AG04450 (cell line): ENCODE results near the gene ITGAD. TPM values are rescaled to one million over a fixed set of nuclear protein-coding genes. Genes with fewer than 3 reads are reported as not detected.

Experiments used
- CTCF ChIA-PET: fragments of 300-600, 350-600 bp; formaldehyde crosslinking; extraction: SDS; loops from one replicate; lab custom pipeline; 2022; ENCODE audit warnings: antibody characterized with exemption, inconsistent platforms; lab: Charles Lee
- POLR2A ChIA-PET: fragments of 350-600 bp; formaldehyde crosslinking; extraction: SDS; loops from one replicate; lab custom pipeline; 2021; ENCODE audit warnings: antibody characterized with exemption, inconsistent platforms; lab: Yijun Ruan, JAX
- DNase-seq: peaks from one replicate; pipeline ENCODE4 v3.0.0-alpha.2; 2011; ENCODE audit warnings: low read depth, low spot score
- H3K27ac ChIP-seq: one replicate; pipeline ENCODE4 v1.5.1; 2012; ENCODE audit warnings: low read depth, low read length, control low read depth
- H3K27me3 ChIP-seq: one replicate; pipeline ENCODE4 v1.6.0; 2012; ENCODE audit warnings: low read length; ENCODE audit not compliant: control insufficient read depth, insufficient read depth
- H3K4me3 ChIP-seq: 2 replicates; pipeline ENCODE4 v1.5.1; 2011; ENCODE audit warnings: mild to moderate bottlenecking, low read depth, low read length, control low read depth
- H3K9me3 ChIP-seq: 2 replicates; pipeline ENCODE4 v1.5.1; 2012; ENCODE audit warnings: low read length; ENCODE audit not compliant: control insufficient read depth, insufficient read depth
- CTCF ChIP-seq: IDR thresholded peaks from 2 replicates; pipeline ENCODE4 v1.5.1; 2011; ENCODE audit warnings: low read depth, low read length, control low read depth, inconsistent platforms
- polyA plus RNA-seq: library from polyadenylated mRNA; depleted of rRNA; stranded (reverse); fragments of >200 nt; gene quantifications from 2 replicates; pipeline ENCODE4 v1.2.3, GENCODE V29; 2011

The ITGAD gene
- polyA plus RNA-seq, 1 experiment, result not detected

DNA sequence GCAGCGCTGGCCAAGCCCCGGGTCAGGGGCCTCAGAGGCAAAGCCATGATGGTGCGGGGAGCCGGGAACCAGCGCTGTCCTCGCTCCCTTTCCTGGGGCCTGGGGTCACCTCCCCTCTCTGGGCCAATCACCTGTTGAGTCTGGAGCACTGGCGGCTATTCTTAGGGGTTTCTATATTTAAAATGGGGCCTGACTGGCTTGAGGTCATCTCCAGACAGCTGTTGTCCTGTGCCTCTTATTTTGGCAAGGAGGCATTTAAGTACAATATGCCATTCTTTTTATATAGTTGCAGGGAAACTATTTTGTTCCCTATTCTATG lies 35.1 kb downstream of the ITGAD start, which contains the start of gene COX6A2:
TSS of gene COX6A2 (minus strand) at position 82 of the 319 bp plus-strand sequence. CDS start at position 47, 35 bp downstream.
- Histone ChIP-seq H3K9me3 (peaks cover 6% of the 10 kb centered on the region), H3K27ac (no peak within 1 kb of the TSS), H3K27me3 (peaks cover 31% of the 10 kb centered on the region), H3K4me3 (peak within 1 kb of the TSS; percentile 51)
- POLR2A ChIA-PET, result no interaction called here
- no peak for TF ChIP-seq CTCF
- CTCF ChIA-PET, result interaction anchor here (0.6 to 1.5 kb wide), 3 partner anchors 14 to 286 kb away, joined by 3 to 6 read pairs (median 3); partner anchors contain the start of gene ZNF843
- DNase-seq, result no peak

DNA sequence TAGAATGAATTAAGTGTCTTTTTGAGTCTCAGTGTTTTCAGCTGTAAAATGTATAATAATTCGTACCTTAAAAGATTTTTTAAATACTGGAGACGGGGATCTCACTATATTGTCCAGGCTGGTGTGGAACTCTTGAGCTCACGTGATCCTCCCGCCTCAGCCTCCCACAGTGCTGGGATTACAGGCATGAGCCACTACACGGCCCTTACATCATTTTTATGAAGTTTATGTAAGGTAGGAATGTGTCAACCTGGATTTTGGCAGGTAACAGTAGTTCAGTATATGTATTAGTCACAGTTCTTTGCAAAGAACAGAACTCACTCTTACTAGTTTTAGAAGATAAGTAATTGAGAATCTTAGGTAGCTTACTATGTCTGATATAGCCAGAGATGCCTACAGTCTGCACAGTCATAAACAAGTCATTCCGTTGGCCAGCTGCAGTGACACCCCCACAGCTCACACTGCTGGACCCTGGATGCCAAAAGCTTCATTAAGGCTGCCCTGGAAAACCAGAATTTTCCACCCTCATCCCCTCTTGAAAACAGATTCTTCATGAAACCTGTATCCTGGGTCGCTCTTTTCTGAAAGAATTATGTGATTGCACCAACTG lies 35.6 kb downstream of the ITGAD start:
- POLR2A ChIA-PET, result no interaction called here
- CTCF ChIA-PET, result interaction anchor here (0.6 to 1.5 kb wide), 3 partner anchors 14 to 287 kb away, joined by 3 to 6 read pairs (median 3); partner anchors contain the start of gene ZNF843
- TF ChIP-seq CTCF, result no peak

DNA sequence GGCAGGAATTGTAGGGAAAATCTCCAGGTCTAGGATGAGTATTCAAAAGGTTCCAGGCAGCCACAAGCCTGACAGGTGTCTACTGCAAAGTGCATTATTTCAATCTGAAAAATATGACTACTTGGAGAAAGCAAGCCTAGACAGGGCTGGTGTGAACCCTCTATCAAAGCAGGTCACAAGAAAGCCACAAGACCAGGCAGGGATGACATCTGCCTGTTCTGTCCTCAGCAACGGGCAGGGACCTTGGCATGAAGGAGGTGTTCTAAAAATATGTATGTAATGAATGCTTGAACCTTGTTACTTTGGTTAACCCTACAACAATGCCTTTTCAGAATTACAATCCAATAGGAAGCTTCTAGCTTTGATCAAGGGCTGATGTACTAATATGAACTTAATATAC lies 36.2 kb downstream of the ITGAD start:
- ChIA-PET POLR2A (no interaction called here), CTCF (interaction anchor here (1.0 to 1.5 kb wide), 2 partner anchors 13 to 22 kb away, joined by 4 to 6 read pairs; partner anchors contain the start of gene ZNF843)
- H3K9me3 ChIP-seq, result peaks cover 6% of the 10 kb centered on the region
- no peak for TF ChIP-seq CTCF
- H3K27ac ChIP-seq, result no peak overlapping the region
- peaks cover 27% of the 10 kb centered on the region for H3K27me3 ChIP-seq
- no peak overlapping the region for H3K4me3 ChIP-seq
- no peak for DNase-seq

More for the DNA sequence above, 35.6 kb downstream of the ITGAD start:
- Histone ChIP-seq H3K9me3 (peaks cover 6% of the 10 kb centered on the region), H3K27ac (no peak overlapping the region), H3K4me3 (no peak overlapping the region), H3K27me3 (peaks cover 27% of the 10 kb centered on the region)
- no peak for DNase-seq

GRCh38 chr16:31429796-31430195 lies 36.7 kb downstream of the ITGAD start:
- Histone ChIP-seq H3K27ac (no peak overlapping the region), H3K9me3 (peaks cover 6% of the 10 kb centered on the region), H3K27me3 (peaks cover 26% of the 10 kb centered on the region), H3K4me3 (no peak overlapping the region)
- CTCF ChIA-PET, result interaction anchor here (1.0 to 1.5 kb wide), 2 partner anchors 13 to 21 kb away, joined by 4 to 6 read pairs; partner anchors contain the start of gene ZNF843
- no peak for TF ChIP-seq CTCF
- no peak for DNase-seq
- POLR2A ChIA-PET, result no interaction called here

DNA sequence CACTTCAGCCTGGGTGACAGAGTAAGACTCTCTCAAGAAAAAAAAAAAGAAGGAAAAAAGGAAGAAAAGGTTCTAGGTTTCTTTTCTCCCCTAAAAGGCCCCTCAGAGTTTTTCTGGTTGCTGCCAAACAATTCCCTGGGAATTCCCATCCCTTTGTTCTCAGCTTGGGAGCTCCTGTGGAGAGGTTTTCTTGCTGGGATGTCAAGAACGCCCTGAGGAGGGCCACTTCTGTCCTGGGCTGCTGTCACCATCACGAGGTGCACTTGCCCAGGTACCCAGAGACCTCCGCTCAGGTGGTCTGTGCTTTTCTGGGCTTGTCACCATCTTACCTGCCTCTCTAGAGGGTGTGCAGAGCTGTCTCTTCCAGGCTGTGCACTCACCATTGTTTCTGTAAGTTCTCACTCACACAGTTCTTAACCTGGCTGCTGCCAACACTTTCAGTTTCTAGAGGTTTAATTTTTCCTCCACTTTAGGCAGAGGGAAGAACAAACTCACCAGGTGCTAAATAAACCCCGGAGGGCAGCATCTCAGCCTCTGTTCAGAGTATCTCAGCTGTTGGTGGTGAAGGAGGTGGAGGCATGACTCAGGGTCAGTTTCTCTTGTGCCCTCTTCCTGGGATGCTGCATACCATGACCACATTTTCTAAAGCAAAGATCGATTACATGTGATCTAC lies 37.4 kb downstream of the ITGAD start:
- no peak for DNase-seq

More for the DNA sequence above, 37.4 kb downstream of the ITGAD start:
- Histone ChIP-seq H3K27ac (no peak overlapping the region), H3K4me3 (no peak overlapping the region), H3K27me3 (peaks cover 24% of the 10 kb centered on the region), H3K9me3 (peaks cover 6% of the 10 kb centered on the region)
- TF ChIP-seq CTCF, result no peak
- POLR2A ChIA-PET, result no interaction called here
- CTCF ChIA-PET, result interaction anchor here (0.7 to 0.8 kb wide), 2 partner anchors 30 to 446 kb away, joined by 3 to 4 read pairs; no protein-coding TSS in a partner anchor
